Bronchial epithelial cell (primary cell): ENCODE results near the gene DLD. TPM values are rescaled to one million over a fixed set of nuclear protein-coding genes. Genes with fewer than 3 reads are reported as not detected.

ENCODE experiments used
- DNase-seq: peaks from one replicate; pipeline ENCODE4 v3.0.0-alpha.2; 2010; ENCODE audit warnings: low read depth
- FAIRE-seq: peaks from 2 replicates; lab custom pipeline; 2011; peaks lifted over from hg19 to GRCh38; lab: Jason Lieb, UNC
- H3K27me3 ChIP-seq: 2 replicates; pipeline ENCODE4 v1.5.1; 2011; ENCODE audit warnings: low read length; ENCODE audit not compliant: control insufficient read depth, insufficient read depth
- H3K36me3 ChIP-seq: 2 replicates; pipeline ENCODE4 v1.5.1; 2011; ENCODE audit warnings: low read length; ENCODE audit not compliant: control insufficient read depth, insufficient read depth
- H3K4me3 ChIP-seq: 2 replicates; pipeline ENCODE4 v1.5.1; 2011; ENCODE audit warnings: mild to moderate bottlenecking, low read depth, low read length, control low read depth
- total RNA-seq: library from RNA; depleted of rRNA; stranded (reverse); fragments of >200 nt; gene quantifications from 2 replicates; pipeline ENCODE4 v1.2.1, GENCODE V29; 2014
- TF ChIP-seq, protein P1 (sequence below): IDR thresholded peaks from 2 replicates; pipeline ENCODE4 v1.5.1; 2011; ENCODE audit warnings: mild to moderate bottlenecking, moderate library complexity, low read length, control low read depth, inconsistent platforms; ENCODE audit not compliant: insufficient read depth, severe bottlenecking

The DLD gene
- total RNA-seq, 1 donor from 2014 or later, result 43.7 TPM

DNA sequence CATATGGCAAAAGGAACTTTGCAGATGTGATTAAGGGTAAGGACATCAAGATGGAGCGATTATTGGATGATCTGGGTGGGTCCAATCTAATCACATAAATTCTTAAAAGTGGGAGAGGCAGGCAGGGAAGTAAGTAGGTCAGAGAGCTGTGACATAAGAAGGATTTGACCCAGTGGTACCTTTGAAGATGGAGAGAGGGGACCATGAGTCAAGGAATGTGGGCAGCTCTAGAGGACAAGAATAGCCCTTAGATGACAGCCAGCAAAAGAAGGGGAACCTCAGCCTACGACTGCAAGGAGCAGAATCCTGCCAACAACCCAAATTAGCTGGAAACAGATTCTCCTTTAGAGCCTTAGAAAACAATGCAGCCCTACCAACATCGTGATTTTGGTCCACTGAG is 77.5 kb downstream of the DLD start:
- Histone ChIP-seq H3K27me3 (no peaks in the 10 kb centered on the region), H3K4me3 (no peak overlapping the region), H3K36me3 (peaks cover 4% of the 10 kb centered on the region)
- DNase-seq, result no peak
- FAIRE-seq, result no peak
- TF ChIP-seq, protein P1, sequence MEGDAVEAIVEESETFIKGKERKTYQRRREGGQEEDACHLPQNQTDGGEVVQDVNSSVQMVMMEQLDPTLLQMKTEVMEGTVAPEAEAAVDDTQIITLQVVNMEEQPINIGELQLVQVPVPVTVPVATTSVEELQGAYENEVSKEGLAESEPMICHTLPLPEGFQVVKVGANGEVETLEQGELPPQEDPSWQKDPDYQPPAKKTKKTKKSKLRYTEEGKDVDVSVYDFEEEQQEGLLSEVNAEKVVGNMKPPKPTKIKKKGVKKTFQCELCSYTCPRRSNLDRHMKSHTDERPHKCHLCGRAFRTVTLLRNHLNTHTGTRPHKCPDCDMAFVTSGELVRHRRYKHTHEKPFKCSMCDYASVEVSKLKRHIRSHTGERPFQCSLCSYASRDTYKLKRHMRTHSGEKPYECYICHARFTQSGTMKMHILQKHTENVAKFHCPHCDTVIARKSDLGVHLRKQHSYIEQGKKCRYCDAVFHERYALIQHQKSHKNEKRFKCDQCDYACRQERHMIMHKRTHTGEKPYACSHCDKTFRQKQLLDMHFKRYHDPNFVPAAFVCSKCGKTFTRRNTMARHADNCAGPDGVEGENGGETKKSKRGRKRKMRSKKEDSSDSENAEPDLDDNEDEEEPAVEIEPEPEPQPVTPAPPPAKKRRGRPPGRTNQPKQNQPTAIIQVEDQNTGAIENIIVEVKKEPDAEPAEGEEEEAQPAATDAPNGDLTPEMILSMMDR, result no peak

DNA sequence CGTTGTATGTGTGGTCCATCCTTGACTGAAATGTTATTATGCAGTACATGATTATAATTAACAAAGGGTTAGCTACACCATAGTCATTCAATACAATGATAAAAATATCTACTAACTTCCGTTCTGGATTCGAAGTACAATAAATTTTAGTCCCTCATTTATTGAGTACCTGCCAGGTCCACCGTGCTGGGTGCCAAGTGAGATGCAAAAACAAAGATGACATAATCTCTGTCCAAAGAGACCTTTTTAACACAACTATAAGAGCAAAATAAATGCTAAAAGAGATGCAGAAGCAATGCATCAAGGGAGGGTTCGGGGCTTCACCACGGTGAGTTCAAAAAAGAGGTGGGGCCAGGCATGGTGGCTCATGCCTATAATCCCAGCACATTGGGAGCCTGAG is 78.9 kb downstream of the DLD start:
- TF ChIP-seq, protein P1, result no peak
- H3K4me3 ChIP-seq, result no peak overlapping the region
- H3K27me3 ChIP-seq, result no peaks in the 10 kb centered on the region
- H3K36me3 ChIP-seq, result no peaks in the 10 kb centered on the region
- FAIRE-seq (no peak), DNase-seq (no peak)

Other genes with a start within 250 kb of the DLD start
- 0.53 and 1.3 TPM in 2 replicates for gene SLC26A4, start 230.4 kb upstream of the DLD start, total RNA-seq
- 9.0 and 12.3 TPM in 2 replicates for gene CBLL1, start 147.0 kb upstream of the DLD start, total RNA-seq
- not detected in 2 replicates for gene SLC26A3, start 88.0 kb upstream of the DLD start, total RNA-seq
- 70.0 and 75.8 TPM in 2 replicates for gene LAMB1, start 112.0 kb downstream of the DLD start, total RNA-seq
- gene LAMB4, start 239.2 kb downstream of the DLD start, total RNA-seq, result under 0.01 and 0.13 TPM in 2 replicates